GM23338 (cell line): ENCODE results near the gene HLCS. TPM values are rescaled to one million over a fixed set of nuclear protein-coding genes. Genes with fewer than 3 reads are reported as not detected.

Experiments used
- ATAC-seq: fragments of 200-7000 bp; cut with Tn5 transposase; 3 replicates; pipeline ENCODE4 v1.9.1; 2020
- DNase-seq: peaks from one replicate; pipeline ENCODE4 v3.0.0-alpha.2; 2015; ENCODE audit warnings: low spot score
- H2AFZ ChIP-seq: fragments of 200-600 bp; sonication (generic); 2 replicates; pipeline ENCODE4 v1.8.0; 2016; ENCODE audit warnings: antibody characterized with exemption, mild to moderate bottlenecking, moderate library complexity
- H3F3A ChIP-seq: fragments of 200-600 bp; sonication (generic); replicated peaks from 2 replicates; pipeline ENCODE4 v1.8.0; 2017; ENCODE audit warnings: antibody characterized with exemption, mixed run types, low read depth
- H3K27ac ChIP-seq: fragments of 200-600 bp; sonication (generic); 2 replicates; pipeline ENCODE4 v1.6.1; 2016; ENCODE audit warnings: low read depth
- H3K27me3 ChIP-seq: fragments of 200-600 bp; sonication (generic); 2 replicates; pipeline ENCODE4 v1.8.0; 2016; ENCODE audit warnings: mild to moderate bottlenecking, mixed run types, moderate library complexity; ENCODE audit not compliant: insufficient read depth
- H3K36me3 ChIP-seq: fragments of 200-600 bp; sonication (generic); 2 replicates; pipeline ENCODE4 v1.8.0; 2016; ENCODE audit warnings: mild to moderate bottlenecking; ENCODE audit not compliant: insufficient read depth
- H3K4me1 ChIP-seq: fragments of 200-600 bp; sonication (generic); 2 replicates; pipeline ENCODE4 v1.8.0; 2016; ENCODE audit warnings: mild to moderate bottlenecking, moderate library complexity; ENCODE audit not compliant: insufficient read depth
- H3K4me2 ChIP-seq: fragments of 200-600 bp; sonication (generic); 2 replicates; pipeline ENCODE4 v1.7.1; 2017; ENCODE audit warnings: mixed run types
- H3K4me3 ChIP-seq: fragments of 200-600 bp; sonication (generic); 2 replicates; pipeline ENCODE4 v1.6.1; 2016; ENCODE audit warnings: mixed run types
- H3K79me2 ChIP-seq: fragments of 200-600 bp; sonication (generic); replicated peaks from 2 replicates; pipeline ENCODE4 v1.8.0; 2017; ENCODE audit warnings: mild to moderate bottlenecking; ENCODE audit not compliant: insufficient read depth
- H3K9me2 ChIP-seq: fragments of 200-600 bp; sonication (generic); 2 replicates; pipeline ENCODE4 v1.8.0; 2017; ENCODE audit not compliant: insufficient read depth
- H4K20me1 ChIP-seq: fragments of 200-600 bp; sonication (generic); replicated peaks from 2 replicates; pipeline ENCODE4 v1.8.0; 2017; ENCODE audit warnings: mild to moderate bottlenecking; ENCODE audit not compliant: insufficient read depth
- H3K27ac Mint-ChIP-seq: 2 replicates; pipeline ENCODE4 v1.8.0; 2020; ENCODE audit warnings: inconsistent platforms, mild to moderate bottlenecking, moderate library complexity, mixed read lengths
- H3K27me3 Mint-ChIP-seq: 3 replicates; pipeline ENCODE4 v1.8.0; 2022; ENCODE audit warnings: low read depth, mild to moderate bottlenecking, moderate library complexity, mixed read lengths, inconsistent platforms; ENCODE audit not compliant: insufficient read depth, poor library complexity
- H3K36me3 Mint-ChIP-seq: 3 replicates; pipeline ENCODE4 v1.8.0; 2021; ENCODE audit warnings: low read depth, mild to moderate bottlenecking, inconsistent platforms, moderate library complexity, mixed read lengths
- H3K4me1 Mint-ChIP-seq: 3 replicates; pipeline ENCODE4 v1.8.0; 2020; ENCODE audit warnings: mild to moderate bottlenecking, inconsistent platforms, mixed read lengths
- H3K4me3 Mint-ChIP-seq: 3 replicates; pipeline ENCODE4 v1.8.0; 2021; ENCODE audit warnings: moderate library complexity, mild to moderate bottlenecking, inconsistent platforms, mixed read lengths
- H3K9me3 Mint-ChIP-seq: 3 replicates; pipeline ENCODE4 v1.8.0; 2020; ENCODE audit warnings: moderate library complexity, mild to moderate bottlenecking, inconsistent platforms, mixed read lengths
- CREB1 ChIP-seq: fragments of 250-450 bp; sonication (Bioruptor Pico); IDR thresholded peaks from 2 replicates; pipeline ENCODE4 v1.5.0; 2020; ENCODE audit warnings: low read depth, mild to moderate bottlenecking, moderate library complexity
- CTCF ChIP-seq, 2 experiments: fragments of 200-600 bp in 1 of 2; sonication (generic) in 1 of 2; conservative IDR thresholded peaks; 2 replicates each; pipeline versions ENCODE4 v1.5.1 to v1.6.1; 2016 to 2017; ENCODE audit warnings: antibody characterized with exemption in 2 of 2, low read depth in 2 of 2, mild to moderate bottlenecking in 2 of 2, moderate library complexity in 1 of 2
- ETS1 ChIP-seq: IDR thresholded peaks from 2 replicates; pipeline ENCODE4 v1.6.1; 2016; ENCODE audit warnings: antibody characterized with exemption
- EZH2 ChIP-seq: fragments of 200-600 bp; sonication (generic); IDR thresholded peaks from one replicate; pipeline ENCODE4 v1.8.0; 2017; ENCODE audit warnings: antibody characterized with exemption, mild to moderate bottlenecking, low read depth; ENCODE audit not compliant: unreplicated experiment
- EZH2phosphoT487 ChIP-seq: fragments of 200-600 bp; sonication (generic); IDR thresholded peaks from one replicate; pipeline ENCODE4 v1.8.1; 2018; ENCODE audit warnings: antibody characterized with exemption; ENCODE audit not compliant: unreplicated experiment
- JUNB ChIP-seq: IDR thresholded peaks from one replicate; pipeline ENCODE4 v1.6.1; 2016; ENCODE audit warnings: antibody characterized with exemption; ENCODE audit not compliant: unreplicated experiment
- NANOG ChIP-seq: IDR thresholded peaks from 2 replicates; pipeline ENCODE4 v1.6.1; 2016; ENCODE audit warnings: antibody characterized with exemption, borderline replicate concordance
- POLR2AphosphoS5 ChIP-seq: IDR thresholded peaks from 2 replicates; pipeline ENCODE4 v1.6.1; 2016; ENCODE audit warnings: antibody characterized with exemption, low read depth
- REST ChIP-seq: IDR thresholded peaks from one replicate; pipeline ENCODE4 v1.6.1; 2018; ENCODE audit warnings: antibody characterized with exemption; ENCODE audit not compliant: unreplicated experiment
- STAT1 ChIP-seq: IDR thresholded peaks from one replicate; pipeline ENCODE4 v1.6.1; 2016; ENCODE audit warnings: antibody characterized with exemption; ENCODE audit not compliant: unreplicated experiment
- ZNF114 ChIP-seq: fragments of 250-450 bp; sonication (Bioruptor Pico); IDR thresholded peaks from 2 replicates; pipeline ENCODE4 v1.5.0; 2020; ENCODE audit warnings: mild to moderate bottlenecking, moderate library complexity
- ZNF331 ChIP-seq: fragments of 250-450 bp; sonication (Bioruptor Pico); IDR thresholded peaks from 2 replicates; pipeline ENCODE4 v1.5.0; 2020; ENCODE audit warnings: low read depth, mild to moderate bottlenecking, moderate library complexity
- ZNF462 ChIP-seq: fragments of 250-450 bp; sonication (Bioruptor Pico); IDR thresholded peaks from 2 replicates; pipeline ENCODE4 v1.5.0; 2020; ENCODE audit warnings: mild to moderate bottlenecking, moderate library complexity
- polyA plus RNA-seq: library from polyadenylated mRNA; unstranded; fragments of >200 nt; fragmentation: Nextera tagmentation; extraction: Ambion mirVana; gene quantifications from 2 replicates; pipeline ENCODE4 v1.2.1, GENCODE V29; 2016
- total RNA-seq: library from RNA; depleted of rRNA; stranded (reverse); fragments of >200 nt; shearing (Covaris generic); gene quantifications from 2 replicates; pipeline ENCODE4 v1.2.3, GENCODE V29; 2014

The HLCS gene
- total and polyA plus RNA-seq, 2 experiments from 2014 or later = 6.1 to 14.7 TPM

- ATAC-seq = no peak
- Histone ChIP-seq H3K79me2 (no peaks in the 10 kb centered on the region), H4K20me1 (no peaks in the 10 kb centered on the region), H3K27ac (no peak overlapping the region), H3K27me3 (peaks cover 30% of the 10 kb centered on the region), H3K4me1 (peaks cover 32% of the 10 kb centered on the region), H3K4me2 (no peak overlapping the region), H2AFZ (no peak overlapping the region), H3K9me2 (no peaks in the 10 kb centered on the region), H3F3A (no peaks in the 10 kb centered on the region; the same call in 1 of the 2 replicates), H3K36me3 (no peaks in the 10 kb centered on the region), H3K4me3 (no peak overlapping the region)
- no peak for DNase-seq
- peaks cover 21% of the 10 kb centered on the region for H3K27me3 Mint-ChIP-seq
- H3K27ac Mint-ChIP-seq = no peak overlapping the region
- H3K36me3 Mint-ChIP-seq = no peaks in the 10 kb centered on the region
- H3K4me3 Mint-ChIP-seq = no peak overlapping the region
- no peak for TF ChIP-seq EZH2phosphoT487
- TF ChIP-seq CREB1 (CRISPR knock-in tag) = no peak
- no peak for TF ChIP-seq REST
- no peak for TF ChIP-seq CTCF (conservative IDR thresholded peaks at IDR 0.05; ENCODE audit: low read depth in 2 of 2)
- TF ChIP-seq POLR2AphosphoS5 = no peak
- TF ChIP-seq EZH2 = no peak
- no peak for TF ChIP-seq NANOG
- TF ChIP-seq ZNF114 (CRISPR knock-in tag) = no peak
- TF ChIP-seq ZNF331 (CRISPR knock-in tag) = no peak
- TF ChIP-seq STAT1 = no peak
- no peak for TF ChIP-seq ETS1
- TF ChIP-seq JUNB = no peak
- no peak for TF ChIP-seq ZNF462 (CRISPR knock-in tag)
- no peaks in the 10 kb centered on the region for H3K9me3 Mint-ChIP-seq
- H3K4me1 Mint-ChIP-seq = peaks cover 36% of the 10 kb centered on the region
Observed at GRCh38 chr21:36716387-36716786, 250.1 kb downstream of the HLCS start.
